ENCODE measurements around the gene CBLC.

GRCh38 chr19:44807162-44807561, 29.5 kb downstream of the CBLC start:
- no peak for TF ChIP-seq CTCF (IDR thresholded peaks at IDR 0.05)
- no peak for TF ChIP-seq POLR2A (IDR thresholded peaks at IDR 0.05)
